ENCODE results near the gene CCDC68. TPM values are rescaled to one million over a fixed set of nuclear protein-coding genes. Genes with fewer than 3 reads are reported as not detected.

The CCDC68 gene
- total and polyA plus RNA-seq, 2 donors (not counting 1 experiment from before 2014, with no cell fraction given), result 5.1 to 8.3 TPM

DNA sequence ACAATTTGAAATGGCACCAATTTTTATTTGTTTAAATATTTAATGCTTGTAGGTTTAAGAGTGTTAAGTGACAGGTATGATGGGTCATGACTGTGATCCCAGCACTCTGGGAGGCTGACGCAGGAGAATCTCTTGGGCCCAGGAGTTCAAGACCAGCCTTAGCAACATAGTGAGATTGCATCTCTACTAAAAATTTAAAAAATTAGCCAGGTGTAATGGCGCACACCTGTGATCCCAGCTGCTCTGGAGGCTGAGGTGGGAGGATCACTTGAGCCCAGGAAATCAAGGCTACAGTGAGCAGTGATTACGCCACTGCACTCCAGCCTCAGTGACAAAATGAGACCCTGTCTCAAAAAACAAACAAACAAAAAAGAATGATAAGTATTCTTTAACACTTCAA is 43.0 kb upstream of the CCDC68 start:
- H3K9ac ChIP-seq (ENCODE audit: insufficient read depth, low read length), result no peak overlapping the region
- H4K20me1 ChIP-seq (ENCODE audit: control insufficient read depth, extremely low read depth, insufficient read depth, low read length), result no peaks in the 10 kb centered on the region
- no peak overlapping the region for H3K4me2 ChIP-seq (ENCODE audit: extremely low read depth, insufficient read depth, low read length)
- no peak for DNase-seq (ENCODE audit: low read depth in 2 of 2)
- no peaks in the 10 kb centered on the region for H3K4me1 ChIP-seq (ENCODE audit: control insufficient read depth, extremely low read depth, insufficient read depth, low read length)
- no peak overlapping the region for H2AFZ ChIP-seq (ENCODE audit: low read length)
- no peaks in the 10 kb centered on the region for H3K36me3 ChIP-seq (ENCODE audit: control insufficient read depth, insufficient read depth, low read length)
- no peak overlapping the region for H3K27ac ChIP-seq (ENCODE audit: insufficient read depth, low read length)
- H3K9me3 ChIP-seq (ENCODE audit: control insufficient read depth, insufficient read depth, low read depth, low read length), result no peaks in the 10 kb centered on the region
- TF ChIP-seq EZH2 (IDR thresholded peaks at IDR 0.05; ENCODE audit: low read length, missing control alignments), result no peak
- TF ChIP-seq, protein P1, sequence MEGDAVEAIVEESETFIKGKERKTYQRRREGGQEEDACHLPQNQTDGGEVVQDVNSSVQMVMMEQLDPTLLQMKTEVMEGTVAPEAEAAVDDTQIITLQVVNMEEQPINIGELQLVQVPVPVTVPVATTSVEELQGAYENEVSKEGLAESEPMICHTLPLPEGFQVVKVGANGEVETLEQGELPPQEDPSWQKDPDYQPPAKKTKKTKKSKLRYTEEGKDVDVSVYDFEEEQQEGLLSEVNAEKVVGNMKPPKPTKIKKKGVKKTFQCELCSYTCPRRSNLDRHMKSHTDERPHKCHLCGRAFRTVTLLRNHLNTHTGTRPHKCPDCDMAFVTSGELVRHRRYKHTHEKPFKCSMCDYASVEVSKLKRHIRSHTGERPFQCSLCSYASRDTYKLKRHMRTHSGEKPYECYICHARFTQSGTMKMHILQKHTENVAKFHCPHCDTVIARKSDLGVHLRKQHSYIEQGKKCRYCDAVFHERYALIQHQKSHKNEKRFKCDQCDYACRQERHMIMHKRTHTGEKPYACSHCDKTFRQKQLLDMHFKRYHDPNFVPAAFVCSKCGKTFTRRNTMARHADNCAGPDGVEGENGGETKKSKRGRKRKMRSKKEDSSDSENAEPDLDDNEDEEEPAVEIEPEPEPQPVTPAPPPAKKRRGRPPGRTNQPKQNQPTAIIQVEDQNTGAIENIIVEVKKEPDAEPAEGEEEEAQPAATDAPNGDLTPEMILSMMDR (conservative IDR thresholded peaks at IDR 0.05 in 1 of 2, IDR thresholded peaks at IDR 0.05 in 1 of 2; ENCODE audit: low read depth in 1 of 2, low read length in 2 of 2), result no peak
- no peaks in the 10 kb centered on the region for H3K79me2 ChIP-seq (ENCODE audit: control insufficient read depth, insufficient read depth, low read length)
- H3K4me3 ChIP-seq (replicated peaks in 1 of 4; ENCODE audit: control extremely low read depth in 1 of 4, insufficient read depth in 1 of 4, low read depth in 3 of 4, low read length in 4 of 4), result no peak overlapping the region
- no peaks in the 10 kb centered on the region for H3K27me3 ChIP-seq (ENCODE audit: control insufficient read depth, insufficient read depth, low read length)

DNA sequence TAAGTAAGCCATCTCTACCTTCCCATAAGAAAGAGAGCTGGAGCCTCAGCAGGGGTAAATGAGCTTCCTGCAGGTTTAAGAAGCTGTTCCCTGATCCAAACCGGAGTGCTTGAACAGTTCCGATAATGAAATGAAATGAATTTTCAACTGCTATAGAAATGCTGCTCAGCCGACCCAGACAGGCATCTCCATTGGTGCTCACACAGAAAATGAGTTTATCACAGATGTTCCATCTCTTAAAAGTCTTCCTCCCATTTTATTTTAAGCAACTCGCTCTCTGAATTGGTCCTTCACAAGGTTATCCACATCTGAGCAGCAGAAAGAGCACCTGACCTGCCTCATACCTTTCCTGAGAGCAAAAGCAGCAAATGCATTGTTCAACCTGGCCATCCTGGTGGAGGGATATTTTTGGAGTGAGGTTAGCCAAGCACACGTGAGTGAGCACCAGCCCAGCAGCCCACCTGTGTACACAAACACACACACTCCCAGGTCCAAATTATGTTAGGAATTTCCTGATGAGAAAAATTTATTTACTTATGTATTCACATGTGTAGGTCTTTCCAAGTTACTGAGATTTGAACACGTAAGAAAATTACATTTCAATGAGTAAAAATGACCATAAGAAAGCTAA is 42.2 kb upstream of the CCDC68 start:
- no peaks in the 10 kb centered on the region for H3K36me3 ChIP-seq (ENCODE audit: control insufficient read depth, insufficient read depth, low read length)
- H3K9ac ChIP-seq (ENCODE audit: insufficient read depth, low read length), result no peak overlapping the region
- peak in 1 of 2 donors; percentile 15 for DNase-seq (ENCODE audit: low read depth in 2 of 2)
- H3K79me2 ChIP-seq (ENCODE audit: control insufficient read depth, insufficient read depth, low read length), result no peaks in the 10 kb centered on the region
- H2AFZ ChIP-seq (ENCODE audit: low read length), result no peak overlapping the region
- H3K9me3 ChIP-seq (ENCODE audit: control insufficient read depth, insufficient read depth, low read depth, low read length), result no peaks in the 10 kb centered on the region
- H3K4me2 ChIP-seq (ENCODE audit: extremely low read depth, insufficient read depth, low read length), result no peak overlapping the region
- no peak for TF ChIP-seq EZH2 (IDR thresholded peaks at IDR 0.05; ENCODE audit: low read length, missing control alignments)
- TF ChIP-seq, protein P1 (conservative IDR thresholded peaks at IDR 0.05 in 1 of 2, IDR thresholded peaks at IDR 0.05 in 1 of 2; ENCODE audit: low read depth in 1 of 2, low read length in 2 of 2), result no peak
- H3K4me1 ChIP-seq (ENCODE audit: control insufficient read depth, extremely low read depth, insufficient read depth, low read length), result no peaks in the 10 kb centered on the region
- no peak overlapping the region for H3K27ac ChIP-seq (ENCODE audit: insufficient read depth, low read length)
- no peak overlapping the region for H3K4me3 ChIP-seq (replicated peaks in 1 of 4; ENCODE audit: control extremely low read depth in 1 of 4, insufficient read depth in 1 of 4, low read depth in 3 of 4, low read length in 4 of 4)
- H3K27me3 ChIP-seq (ENCODE audit: control insufficient read depth, insufficient read depth, low read length), result no peaks in the 10 kb centered on the region
- no peaks in the 10 kb centered on the region for H4K20me1 ChIP-seq (ENCODE audit: control insufficient read depth, extremely low read depth, insufficient read depth, low read length)

DNA sequence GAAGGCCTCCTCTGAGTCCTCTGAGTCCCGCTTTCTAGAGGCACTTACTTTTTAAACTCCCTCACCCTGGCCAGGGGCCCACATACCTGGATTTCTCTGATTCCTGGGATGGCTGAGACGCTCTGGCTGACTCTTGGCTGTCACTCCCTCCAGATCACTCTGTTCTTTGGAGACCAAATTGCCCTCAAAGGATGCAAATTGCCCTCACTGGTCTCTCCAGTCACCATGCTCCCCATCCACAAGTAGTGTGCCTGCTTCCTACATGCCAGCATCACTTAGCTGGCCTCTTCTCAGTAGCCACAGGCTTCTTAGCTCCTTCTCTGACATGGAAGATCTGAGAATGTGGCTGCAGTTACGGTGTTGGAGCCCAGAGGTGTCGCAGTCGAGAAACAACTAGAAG is 41.3 kb upstream of the CCDC68 start:
- H3K79me2 ChIP-seq (ENCODE audit: control insufficient read depth, insufficient read depth, low read length), result no peaks in the 10 kb centered on the region
- H3K27ac ChIP-seq (ENCODE audit: insufficient read depth, low read length), result no peak overlapping the region
- no peak for DNase-seq (ENCODE audit: low read depth in 2 of 2)
- H3K9me3 ChIP-seq (ENCODE audit: control insufficient read depth, insufficient read depth, low read depth, low read length), result no peaks in the 10 kb centered on the region
- no peak overlapping the region for H3K4me2 ChIP-seq (ENCODE audit: extremely low read depth, insufficient read depth, low read length)
- no peaks in the 10 kb centered on the region for H3K4me1 ChIP-seq (ENCODE audit: control insufficient read depth, extremely low read depth, insufficient read depth, low read length)
- TF ChIP-seq EZH2 (IDR thresholded peaks at IDR 0.05; ENCODE audit: low read length, missing control alignments), result no peak
- TF ChIP-seq, protein P1 (conservative IDR thresholded peaks at IDR 0.05 in 1 of 2, IDR thresholded peaks at IDR 0.05 in 1 of 2; ENCODE audit: low read depth in 1 of 2, low read length in 2 of 2), result no peak
- no peaks in the 10 kb centered on the region for H4K20me1 ChIP-seq (ENCODE audit: control insufficient read depth, extremely low read depth, insufficient read depth, low read length)
- H3K27me3 ChIP-seq (ENCODE audit: control insufficient read depth, insufficient read depth, low read length), result no peaks in the 10 kb centered on the region
- H3K9ac ChIP-seq (ENCODE audit: insufficient read depth, low read length), result no peak overlapping the region
- H3K4me3 ChIP-seq (replicated peaks in 1 of 4; ENCODE audit: control extremely low read depth in 1 of 4, insufficient read depth in 1 of 4, low read depth in 3 of 4, low read length in 4 of 4), result no peak overlapping the region
- no peak overlapping the region for H2AFZ ChIP-seq (ENCODE audit: low read length)
- H3K36me3 ChIP-seq (ENCODE audit: control insufficient read depth, insufficient read depth, low read length), result no peaks in the 10 kb centered on the region
